ENCODE measurements around the gene PLCB1.

PLCB1 gene

DNA sequence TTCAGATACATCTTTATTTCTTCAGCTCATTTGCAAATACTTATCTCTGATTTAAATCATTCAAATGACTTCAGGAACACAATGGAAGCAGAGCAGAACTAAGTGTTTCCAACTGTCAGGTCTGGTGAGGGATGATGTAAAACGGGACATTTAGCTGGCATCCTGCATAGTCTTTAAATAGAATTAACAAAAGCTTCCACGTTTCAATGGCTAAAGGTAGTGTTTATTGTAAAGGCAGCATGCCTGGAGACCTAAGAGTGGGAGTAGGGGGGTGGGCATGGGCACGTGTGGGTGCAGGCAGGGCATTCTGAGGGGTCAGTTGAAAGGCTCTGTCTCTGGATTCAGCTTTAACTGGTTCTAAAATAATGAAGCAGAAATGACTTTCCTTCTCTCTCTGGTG lies 174.9 kb downstream of the PLCB1 start:
- DNase-seq: no peak

DNA sequence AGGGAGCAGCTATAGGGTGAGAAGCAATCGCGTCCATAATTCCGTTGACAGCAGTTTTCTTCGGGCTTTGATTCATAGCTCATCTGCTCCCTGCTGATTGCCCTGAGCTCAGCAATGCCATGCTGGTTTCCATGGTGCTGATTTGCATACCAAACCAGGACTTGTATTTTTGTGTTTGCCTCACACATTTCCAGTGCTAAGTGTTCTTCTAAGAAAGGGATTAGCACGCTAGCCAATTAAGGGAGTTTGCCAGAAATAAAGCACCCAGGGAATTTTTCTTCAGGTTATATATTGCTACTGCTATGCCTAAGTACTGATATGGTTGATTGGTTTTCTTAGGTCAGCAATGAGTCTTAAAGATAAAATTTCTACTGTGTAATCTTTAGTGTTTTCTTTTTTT lies 177.6 kb downstream of the PLCB1 start:
- DNase-seq: no peak

GRCh38 chr20:8310618-8311017 lies 178.6 kb downstream of the PLCB1 start:
- no peak for DNase-seq

DNA sequence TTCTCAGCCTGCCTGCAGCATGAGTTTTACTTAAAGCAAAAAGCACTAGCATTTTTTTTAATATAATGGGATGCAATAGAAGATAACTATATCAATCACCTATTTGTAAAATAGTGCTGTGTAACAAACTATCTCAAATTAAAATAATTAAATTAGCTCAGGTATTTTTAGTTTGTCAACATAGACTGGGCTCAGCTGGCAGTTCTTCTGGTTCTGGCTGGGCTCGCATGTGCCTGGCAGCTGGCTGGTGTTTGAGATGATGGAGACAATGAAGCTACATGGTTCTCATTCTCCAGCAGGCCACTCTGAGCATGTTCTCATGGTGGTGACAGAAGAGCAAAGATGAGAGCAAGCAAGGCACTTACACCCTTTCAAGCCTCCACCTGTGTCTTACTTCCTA lies 181.0 kb downstream of the PLCB1 start:
- no peak for DNase-seq

DNA sequence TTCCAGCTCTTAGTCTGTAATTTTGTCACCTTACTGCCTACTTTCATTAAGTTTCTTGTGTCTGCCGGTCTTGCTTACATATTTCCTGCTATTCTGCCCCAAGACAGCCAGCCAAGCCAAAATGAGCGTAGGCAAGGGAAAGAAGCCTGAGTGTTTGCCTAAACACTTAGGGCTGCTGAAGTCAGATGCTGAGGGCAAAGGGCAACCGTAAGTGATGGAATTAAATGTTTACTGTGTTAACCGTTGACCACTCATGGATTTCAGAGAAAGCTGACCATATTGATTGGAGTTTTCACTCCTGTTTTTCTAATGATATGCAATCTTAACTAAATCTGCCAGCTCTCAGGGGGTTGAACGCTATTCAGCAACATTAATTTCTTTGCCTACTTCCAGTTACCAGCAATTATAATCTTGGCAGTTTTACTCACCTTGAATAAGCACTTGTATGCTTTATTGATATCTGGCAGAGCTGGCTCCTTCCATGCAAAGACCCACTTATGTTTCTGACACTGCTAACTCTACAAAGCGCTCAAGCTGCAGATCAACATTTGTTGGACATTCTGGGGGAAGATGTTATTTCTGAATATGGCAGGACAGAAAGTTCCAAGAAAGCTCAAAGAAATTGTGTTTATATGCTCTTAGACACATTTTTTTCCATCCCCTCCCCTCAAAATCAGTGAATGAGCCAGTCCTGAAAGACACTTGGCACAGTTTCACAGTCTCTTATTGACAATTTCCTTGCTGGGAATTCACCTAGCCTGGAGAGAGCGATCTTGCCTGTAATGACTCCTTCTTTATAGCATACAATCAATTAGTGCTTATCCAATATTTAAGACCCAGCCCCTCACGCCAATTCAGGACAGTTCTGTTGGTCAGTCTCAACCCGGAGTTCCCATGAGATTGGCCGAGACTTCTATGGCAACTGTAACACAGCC lies 183.8 kb downstream of the PLCB1 start:
- no peak for DNase-seq

DNA sequence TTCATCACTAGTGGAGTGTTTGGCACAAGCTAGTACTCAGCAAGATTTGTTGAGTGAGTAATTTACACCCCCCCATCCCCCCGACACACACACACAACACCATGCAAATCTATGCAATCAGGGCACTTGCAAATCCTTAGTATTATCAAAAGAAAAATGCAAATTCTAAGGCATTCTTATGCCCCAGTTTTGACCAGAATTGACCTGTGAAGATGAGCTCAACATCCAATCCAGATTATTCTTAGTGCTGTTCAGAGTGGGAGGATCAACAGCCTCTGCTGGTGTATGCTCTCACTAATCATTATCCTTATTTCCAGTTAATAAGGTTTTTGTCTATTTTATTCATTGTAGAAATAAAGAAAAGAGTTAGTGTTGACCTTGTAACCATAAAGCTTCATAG lies 185.4 kb downstream of the PLCB1 start:
- no peak for DNase-seq

DNA sequence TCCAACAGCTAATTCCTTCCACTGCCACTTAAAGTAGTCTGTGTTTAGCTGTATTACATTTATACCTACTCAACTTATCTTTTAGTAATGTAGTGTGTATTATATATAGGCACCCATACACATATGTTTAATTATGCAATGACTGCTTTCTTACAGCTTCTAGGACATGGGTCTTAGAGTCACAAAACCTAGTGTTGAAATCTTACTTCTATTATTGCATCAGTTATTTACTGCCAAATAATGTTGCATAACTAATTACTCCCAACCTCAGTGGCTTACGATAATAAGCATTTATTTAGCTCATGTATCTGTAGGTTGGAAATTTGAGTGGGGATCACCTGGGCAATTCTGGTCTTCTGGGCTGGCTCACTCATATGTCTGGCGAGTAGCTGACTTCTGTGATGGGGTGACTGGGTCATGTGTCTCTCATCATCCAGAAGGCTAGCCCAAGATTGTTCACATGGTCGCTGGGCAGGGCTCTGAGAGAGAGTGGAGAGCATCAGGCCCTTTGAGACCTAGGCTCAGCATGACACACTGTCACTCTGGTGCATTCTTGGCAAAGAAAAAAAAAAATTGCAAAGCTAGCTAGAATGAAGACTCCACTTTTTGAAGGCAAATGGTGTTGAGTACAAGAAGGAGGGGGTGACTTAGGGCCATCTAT lies 187.0 kb downstream of the PLCB1 start:
- DNase-seq: no peak

DNA sequence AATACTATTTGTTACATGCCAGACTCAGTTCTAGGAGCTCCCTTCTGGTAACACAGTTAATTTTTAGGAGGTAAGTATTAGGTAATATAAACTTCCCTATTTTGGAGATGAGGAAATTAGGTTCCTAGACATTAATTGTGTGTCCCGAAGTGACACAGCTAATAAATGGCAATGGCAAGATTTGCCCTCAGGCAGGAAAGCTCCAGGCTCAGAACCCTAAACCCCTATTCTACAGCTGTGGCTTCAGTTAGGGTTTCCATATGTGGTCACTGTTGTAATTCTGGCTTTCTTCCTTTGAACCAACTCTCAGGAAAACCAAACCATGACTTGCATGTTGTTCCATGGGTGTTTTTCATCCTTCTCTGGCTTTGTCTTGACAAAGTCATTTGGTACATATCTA lies 188.2 kb downstream of the PLCB1 start:
- no peak for DNase-seq

DNA sequence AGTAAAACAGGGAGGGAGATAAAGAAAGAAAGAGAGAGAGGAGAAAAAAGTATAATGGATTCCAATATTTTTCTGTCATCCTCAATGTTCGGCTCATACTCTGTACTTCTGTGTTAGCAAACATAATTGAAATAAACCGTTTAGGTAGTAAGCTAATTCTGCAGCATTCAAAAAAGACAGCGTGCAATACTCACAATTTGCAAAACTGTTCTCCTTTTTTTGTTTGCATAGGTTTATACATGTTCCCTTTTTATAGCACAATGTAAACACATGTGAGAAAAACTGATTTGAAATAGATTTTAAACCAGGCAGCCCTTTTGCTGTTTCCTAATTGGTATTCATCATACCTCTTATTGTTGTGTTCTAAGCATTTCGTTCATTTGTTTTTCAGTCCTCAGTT lies 188.9 kb downstream of the PLCB1 start:
- no peak for DNase-seq

DNA sequence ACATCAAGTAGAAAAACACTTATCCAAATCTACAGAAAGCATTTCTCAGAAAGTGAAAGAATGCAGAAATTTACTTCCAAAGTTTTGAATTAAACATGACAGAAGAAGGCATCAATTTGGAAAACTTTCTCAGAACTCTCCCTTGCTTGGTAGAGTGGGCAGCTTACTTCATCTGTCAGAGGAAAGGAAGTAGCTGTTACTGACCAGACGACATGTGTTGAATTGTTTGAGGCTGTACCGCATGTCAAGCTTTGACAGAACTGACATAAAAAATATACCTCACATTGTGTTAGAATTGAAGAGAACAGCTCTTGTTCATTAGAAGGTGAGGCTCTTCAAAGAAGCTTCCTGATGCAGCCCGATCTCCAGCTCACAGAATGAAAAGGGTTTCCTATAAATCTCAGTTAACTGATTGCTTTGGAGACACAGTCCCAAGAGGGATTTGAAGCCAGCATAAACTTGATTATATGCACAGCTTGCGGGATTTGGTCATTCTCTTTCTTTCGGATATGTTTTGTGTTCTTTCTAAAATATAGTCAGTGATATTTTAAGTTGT lies 190.7 kb downstream of the PLCB1 start:
- DNase-seq: no peak

GRCh38 chr20:8326191-8326590 lies 194.1 kb downstream of the PLCB1 start:
- no peak for DNase-seq

DNA sequence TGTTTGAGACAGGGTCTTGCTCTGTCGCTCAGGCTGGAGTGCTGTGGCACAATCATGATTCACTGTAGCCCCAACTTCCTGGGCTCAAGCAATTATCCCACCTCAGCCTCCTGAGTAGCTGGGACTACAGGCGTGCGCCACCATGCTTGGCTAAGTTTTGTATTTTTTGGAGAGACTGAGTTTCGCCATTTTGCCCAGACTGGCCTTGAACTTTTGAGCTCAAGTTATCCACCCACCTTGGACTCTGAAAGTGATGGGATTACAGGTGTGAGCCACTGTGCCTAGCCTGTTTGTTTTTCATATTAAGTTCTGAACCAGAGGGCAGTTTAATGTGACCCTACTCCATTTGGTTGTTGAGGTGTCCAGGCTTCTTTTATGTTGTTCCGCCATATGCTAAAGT lies 194.8 kb downstream of the PLCB1 start:
- no peak for DNase-seq

- no peak for DNase-seq
Observed at GRCh38 chr20:8328189-8328588, 196.1 kb downstream of the PLCB1 start.

GRCh38 chr20:8330319-8330784 lies 198.3 kb downstream of the PLCB1 start:
- DNase-seq: no peak

GRCh38 chr20:8330785-8331695 lies 199.0 kb downstream of the PLCB1 start:
- DNase-seq: peak; percentile 39

DNA sequence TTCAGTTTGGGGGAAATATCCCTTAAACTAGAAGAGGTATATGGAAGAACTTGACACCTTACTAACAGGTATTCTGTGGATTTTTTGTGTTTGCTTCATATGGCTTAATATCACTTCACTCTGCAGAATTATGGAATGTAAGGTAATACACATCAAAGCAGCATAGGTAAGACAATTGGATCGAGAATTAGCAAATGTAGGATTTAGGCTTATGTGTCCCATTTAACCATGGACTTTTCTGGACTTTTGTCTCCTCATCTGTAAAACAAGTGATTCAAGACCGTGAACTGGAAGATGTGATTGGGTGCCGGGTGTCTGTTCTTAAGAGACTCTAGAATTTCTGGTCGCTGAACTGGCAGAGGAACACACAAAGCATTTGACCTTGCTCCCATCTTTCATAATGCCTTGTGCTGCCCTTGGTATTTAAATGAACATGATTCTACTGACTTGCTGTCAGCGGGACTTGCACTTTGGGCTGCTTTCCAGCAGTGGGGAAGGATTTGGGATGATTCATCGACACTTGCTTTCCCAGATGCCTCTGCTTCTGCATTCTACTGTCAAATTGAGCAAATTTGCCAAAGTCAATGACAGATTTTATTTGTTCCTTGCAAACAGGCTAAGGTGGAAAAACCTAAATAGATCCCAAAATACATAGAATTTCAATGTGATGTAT lies 199.8 kb downstream of the PLCB1 start:
- no peak for DNase-seq

GRCh38 chr20:8334641-8335040 lies 202.6 kb downstream of the PLCB1 start:
- DNase-seq: no peak

- no peak for DNase-seq
Observed at GRCh38 chr20:8335059-8335458, 203.0 kb downstream of the PLCB1 start.

DNA sequence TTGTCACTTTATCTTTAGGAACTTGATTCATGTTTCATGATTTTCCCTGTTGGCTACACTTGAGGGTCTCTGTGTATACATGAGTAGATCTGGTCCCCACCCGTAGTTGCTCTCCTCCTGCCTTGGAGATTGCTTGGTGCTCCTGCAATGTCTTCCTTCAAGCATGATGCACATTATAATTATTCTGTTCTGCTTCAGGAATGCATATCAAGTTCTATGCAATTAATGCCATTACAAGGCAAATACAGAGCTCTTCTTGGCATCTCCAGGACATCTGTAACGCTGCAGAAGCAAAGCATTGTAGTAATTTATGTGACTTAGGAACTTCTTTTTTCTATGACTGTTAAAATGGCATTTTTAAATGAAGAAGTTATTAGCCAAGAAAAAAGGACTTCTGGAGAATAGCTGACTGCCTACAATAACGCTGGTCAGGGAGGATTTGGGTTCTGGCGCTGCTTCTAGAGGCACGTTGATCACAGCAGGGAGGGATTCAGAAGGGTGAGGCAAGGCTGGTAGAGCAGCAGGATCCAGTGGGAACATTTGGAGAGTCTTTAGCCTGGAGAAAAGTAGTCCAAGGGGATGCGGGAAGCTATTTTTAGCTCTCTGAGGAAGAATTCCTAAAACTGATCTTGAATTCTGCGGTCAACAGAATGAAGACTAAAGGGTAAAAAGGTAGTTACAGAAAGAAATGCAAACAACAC lies 203.6 kb downstream of the PLCB1 start:
- no peak for DNase-seq

- DNase-seq: no peak
Observed at GRCh38 chr20:8339349-8339748, 207.3 kb downstream of the PLCB1 start.

DNA sequence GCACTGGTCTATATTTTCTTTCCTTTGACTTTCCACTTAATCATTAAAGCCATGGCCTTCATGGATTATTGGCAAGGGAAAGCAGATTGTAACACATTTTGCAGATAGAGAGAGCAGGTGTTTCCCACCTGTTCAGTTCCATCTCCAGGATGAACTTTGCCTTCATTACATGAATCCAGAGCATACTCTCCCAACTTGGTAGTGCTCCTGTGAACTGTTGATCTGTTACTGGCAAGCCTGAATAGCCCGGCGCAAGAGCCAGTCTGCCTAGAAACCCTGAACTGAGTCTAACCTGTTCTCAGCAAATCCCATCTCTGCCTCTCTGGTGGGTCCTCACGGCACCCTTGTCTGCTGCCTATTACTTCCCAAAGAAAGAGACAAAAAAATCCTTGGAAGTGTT lies 210.3 kb downstream of the PLCB1 start:
- DNase-seq: no peak

DNA sequence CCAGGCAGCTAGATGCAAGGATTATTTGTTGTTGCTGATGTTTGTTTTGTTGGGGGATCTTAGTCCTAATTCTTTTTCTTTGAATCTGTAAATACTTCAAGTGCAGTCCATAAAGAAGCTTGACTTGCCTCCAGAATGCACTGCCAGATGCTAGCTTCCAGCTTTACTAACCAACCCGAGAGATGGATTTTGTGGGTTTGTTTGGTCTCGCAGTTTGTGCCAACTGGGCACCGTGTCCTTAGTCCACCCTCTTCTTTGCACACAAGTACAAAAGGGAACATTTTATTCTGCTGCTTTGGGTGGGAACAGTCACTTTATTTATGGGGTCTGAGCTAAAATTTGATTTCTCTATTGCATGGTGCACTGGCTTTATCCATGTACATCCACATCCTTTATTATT lies 212.0 kb downstream of the PLCB1 start:
- no peak for DNase-seq

All from NCI-H2171 treated with DMSO at 0.1 percent for 48 hours (cell line).